Progenitor cell of endocrine pancreas (in vitro differentiated cells): Measurements from ENCODE around the gene HABP4. TPM values are rescaled to one million over a fixed set of nuclear protein-coding genes. Genes with fewer than 3 reads are reported as not detected.
A peak's percentile ranks its signal among the peaks of the same experiment; 100 is the strongest.

Experiments used
- DNase-seq: peaks from one replicate; pipeline ENCODE4 v3.0.0; 2021; ENCODE audit warnings: low spot score; ENCODE audit not compliant: unreplicated experiment
- H3K27ac Mint-ChIP-seq: 2 replicates; pipeline ENCODE4 v1.8.0; 2021; ENCODE audit warnings: mild to moderate bottlenecking, moderate library complexity, mixed read lengths
- H3K27me3 Mint-ChIP-seq: 2 replicates; pipeline ENCODE4 v1.8.0; 2021; ENCODE audit warnings: mixed read lengths
- H3K36me3 Mint-ChIP-seq: 2 replicates; pipeline ENCODE4 v1.8.0; 2022; ENCODE audit warnings: mixed read lengths; ENCODE audit not compliant: insufficient read depth
- H3K4me1 Mint-ChIP-seq: 2 replicates; pipeline ENCODE4 v1.8.0; 2021; ENCODE audit warnings: low read depth, mixed read lengths
- H3K4me3 Mint-ChIP-seq: 2 replicates; pipeline ENCODE4 v1.8.0; 2021; ENCODE audit warnings: low read depth, mild to moderate bottlenecking, moderate library complexity, mixed read lengths
- H3K9me3 Mint-ChIP-seq: 2 replicates; pipeline ENCODE4 v1.8.0; 2021; ENCODE audit warnings: low read depth, mixed read lengths
- total RNA-seq: library from RNA; stranded (reverse); gene quantifications from 2 replicates; pipeline ENCODE4 v1.2.1, GENCODE V29; 2021
- TF ChIP-seq, protein P1 (sequence below): fragments of 200-600 bp; sonication (generic); IDR thresholded peaks from one replicate; pipeline ENCODE4 v1.5.0; 2021; ENCODE audit warnings: antibody characterized with exemption, mild to moderate bottlenecking; ENCODE audit not compliant: unreplicated experiment

The HABP4 gene
- total RNA-seq, 1 donor from 2014 or later = 15.5 TPM

DNA sequence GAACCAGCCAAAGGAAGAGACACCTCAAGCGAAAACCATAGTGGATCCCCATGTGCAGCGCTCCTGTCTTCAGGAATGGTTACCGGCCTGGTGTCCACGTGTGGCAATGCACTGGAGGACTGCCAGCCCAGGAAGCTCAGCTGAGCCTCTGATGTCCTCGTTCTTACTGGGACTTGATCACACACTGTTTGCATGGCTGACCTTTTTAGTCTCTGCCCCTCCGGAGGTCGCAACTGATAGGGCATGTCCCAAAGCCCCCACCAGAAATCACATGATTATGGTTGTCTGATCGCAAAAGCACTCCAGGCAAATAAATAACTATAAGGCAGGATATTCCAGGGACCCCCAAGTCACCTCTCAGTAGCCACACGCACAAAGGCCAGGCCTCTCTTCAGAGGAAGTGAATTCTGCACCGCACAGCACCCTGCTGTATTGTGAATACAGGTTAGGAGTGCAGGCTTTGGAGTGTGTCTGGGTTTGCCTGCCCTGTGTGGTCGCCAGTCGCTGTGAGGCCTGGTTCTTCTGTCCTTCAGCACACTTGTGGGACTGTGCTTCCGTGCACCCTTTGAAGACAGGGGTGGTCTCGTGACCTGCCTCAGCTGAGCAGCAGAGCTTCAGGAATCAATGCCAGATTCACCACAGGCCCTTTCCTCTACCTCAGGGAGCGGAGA is 13.4 kb upstream of the HABP4 start:
- Mint-ChIP-seq H3K9me3 (no peaks in the 10 kb centered on the region), H3K4me1 (no peaks in the 10 kb centered on the region), H3K36me3 (peaks cover 1% of the 10 kb centered on the region), H3K27ac (no peak overlapping the region), H3K27me3 (no peaks in the 10 kb centered on the region), H3K4me3 (no peak overlapping the region)
- DNase-seq = no peak
- TF ChIP-seq, protein P1, sequence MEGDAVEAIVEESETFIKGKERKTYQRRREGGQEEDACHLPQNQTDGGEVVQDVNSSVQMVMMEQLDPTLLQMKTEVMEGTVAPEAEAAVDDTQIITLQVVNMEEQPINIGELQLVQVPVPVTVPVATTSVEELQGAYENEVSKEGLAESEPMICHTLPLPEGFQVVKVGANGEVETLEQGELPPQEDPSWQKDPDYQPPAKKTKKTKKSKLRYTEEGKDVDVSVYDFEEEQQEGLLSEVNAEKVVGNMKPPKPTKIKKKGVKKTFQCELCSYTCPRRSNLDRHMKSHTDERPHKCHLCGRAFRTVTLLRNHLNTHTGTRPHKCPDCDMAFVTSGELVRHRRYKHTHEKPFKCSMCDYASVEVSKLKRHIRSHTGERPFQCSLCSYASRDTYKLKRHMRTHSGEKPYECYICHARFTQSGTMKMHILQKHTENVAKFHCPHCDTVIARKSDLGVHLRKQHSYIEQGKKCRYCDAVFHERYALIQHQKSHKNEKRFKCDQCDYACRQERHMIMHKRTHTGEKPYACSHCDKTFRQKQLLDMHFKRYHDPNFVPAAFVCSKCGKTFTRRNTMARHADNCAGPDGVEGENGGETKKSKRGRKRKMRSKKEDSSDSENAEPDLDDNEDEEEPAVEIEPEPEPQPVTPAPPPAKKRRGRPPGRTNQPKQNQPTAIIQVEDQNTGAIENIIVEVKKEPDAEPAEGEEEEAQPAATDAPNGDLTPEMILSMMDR = no peak

DNA sequence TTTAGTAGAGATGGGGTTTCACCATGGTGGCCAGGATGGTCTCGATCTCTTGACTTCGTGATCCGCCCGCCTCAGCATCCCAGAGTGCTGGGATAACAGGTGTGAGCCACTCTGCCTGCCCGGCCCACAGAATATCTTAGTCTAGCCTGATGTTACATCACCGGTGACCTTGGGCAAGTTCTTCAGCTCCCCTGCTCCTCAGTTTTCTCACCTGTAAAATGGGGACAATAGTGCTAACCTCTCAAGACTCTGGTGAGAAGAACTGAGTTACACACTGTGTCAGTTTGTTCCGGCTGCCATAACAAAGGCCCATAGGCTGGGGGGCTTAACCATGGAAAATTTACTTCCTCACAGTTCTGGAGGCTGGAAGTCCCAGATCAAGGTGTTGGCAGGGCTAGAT is 12.5 kb upstream of the HABP4 start:
- peaks cover 1% of the 10 kb centered on the region for H3K36me3 Mint-ChIP-seq
- no peak overlapping the region for H3K27ac Mint-ChIP-seq
- H3K27me3 Mint-ChIP-seq = no peaks in the 10 kb centered on the region
- H3K4me3 Mint-ChIP-seq = no peak overlapping the region
- no peaks in the 10 kb centered on the region for H3K4me1 Mint-ChIP-seq
- no peak for DNase-seq
- no peaks in the 10 kb centered on the region for H3K9me3 Mint-ChIP-seq
- TF ChIP-seq, protein P1 = no peak

DNA sequence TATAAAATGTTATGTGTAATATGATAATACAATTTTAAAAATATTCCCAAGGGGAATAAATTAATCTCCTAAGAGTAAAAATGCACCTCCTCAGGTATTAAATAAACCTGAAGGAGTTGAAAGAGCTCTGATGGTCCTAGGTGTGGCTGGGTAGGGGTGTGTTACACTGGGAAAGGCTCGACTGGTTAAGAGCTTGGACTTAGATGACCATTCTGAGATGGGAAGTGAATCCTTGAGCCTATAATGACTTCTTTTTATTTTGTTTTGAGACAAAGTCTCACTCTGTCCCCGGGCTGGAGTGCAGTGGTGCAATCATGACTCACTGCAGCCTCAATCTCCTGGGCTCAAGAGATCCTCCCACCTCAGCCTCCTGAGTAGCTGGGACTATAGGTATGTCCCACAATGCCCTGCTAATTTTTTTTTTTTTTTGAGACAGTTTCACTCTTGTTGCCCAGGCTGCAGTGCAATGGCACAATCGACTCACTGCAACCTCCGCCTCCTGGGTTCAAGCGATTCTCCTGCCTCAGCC is 9.2 kb upstream of the HABP4 start:
- no peaks in the 10 kb centered on the region for H3K27me3 Mint-ChIP-seq
- H3K36me3 Mint-ChIP-seq = no peaks in the 10 kb centered on the region
- no peaks in the 10 kb centered on the region for H3K9me3 Mint-ChIP-seq
- TF ChIP-seq, protein P1 = no peak
- no peak overlapping the region for H3K27ac Mint-ChIP-seq
- H3K4me3 Mint-ChIP-seq = no peak overlapping the region
- no peak for DNase-seq
- H3K4me1 Mint-ChIP-seq = no peaks in the 10 kb centered on the region

DNA sequence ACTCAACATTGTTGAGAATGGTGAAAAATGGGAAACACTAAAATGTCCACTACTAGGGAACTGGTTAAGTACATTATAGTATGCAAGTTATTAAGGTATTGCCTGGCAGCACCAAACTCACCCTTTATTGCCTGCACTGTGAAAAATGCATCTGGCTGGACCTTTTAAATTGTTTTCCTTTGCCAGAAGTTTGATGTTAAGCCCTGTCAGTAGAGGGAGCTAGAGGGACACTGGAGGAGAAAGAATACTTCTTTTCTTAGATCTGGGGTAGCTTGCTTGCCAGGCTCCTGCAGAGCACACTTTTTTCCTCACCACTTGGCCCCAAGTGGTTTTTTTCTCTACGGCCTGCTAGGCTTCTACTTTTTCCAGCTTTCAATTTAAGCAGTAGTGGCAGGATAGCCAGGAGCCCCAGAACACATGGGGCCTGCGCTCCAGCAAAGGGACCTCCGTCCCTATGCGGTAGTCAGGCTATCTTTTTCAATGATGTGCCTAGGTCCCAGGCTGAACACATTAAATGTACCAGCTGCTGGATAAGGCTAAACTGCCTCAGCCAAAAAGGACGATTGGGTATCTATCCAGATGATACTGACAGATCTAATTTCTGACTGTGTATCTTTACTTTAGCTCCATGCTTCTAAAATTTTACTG is 8.0 kb upstream of the HABP4 start:
- DNase-seq = no peak
- TF ChIP-seq, protein P1 = peak; percentile 24
- no peaks in the 10 kb centered on the region for H3K36me3 Mint-ChIP-seq
- peaks cover 4% of the 10 kb centered on the region for H3K27me3 Mint-ChIP-seq
- no peak overlapping the region for H3K4me3 Mint-ChIP-seq
- no peaks in the 10 kb centered on the region for H3K4me1 Mint-ChIP-seq
- H3K9me3 Mint-ChIP-seq = no peaks in the 10 kb centered on the region
- no peak overlapping the region for H3K27ac Mint-ChIP-seq

DNA sequence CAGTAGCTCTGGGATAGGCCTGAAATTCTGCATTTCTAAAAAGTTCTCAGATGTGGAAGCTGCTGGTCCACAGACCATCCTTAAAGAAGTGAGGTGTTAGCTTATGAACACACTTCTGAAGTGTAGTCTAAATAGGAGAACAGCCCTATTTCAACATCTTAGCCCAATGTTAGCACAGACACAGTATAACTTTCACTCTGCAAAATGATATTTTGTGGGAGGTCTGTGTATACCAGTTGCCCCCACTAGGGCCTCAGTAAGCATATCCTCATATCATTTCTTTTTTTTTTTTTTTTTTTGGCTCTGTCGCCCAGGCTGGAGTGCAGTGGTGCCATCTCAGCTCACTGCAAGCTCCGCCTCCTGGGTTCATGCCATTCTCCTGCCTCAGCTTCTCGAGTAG is 7.5 kb upstream of the HABP4 start:
- H3K4me3 Mint-ChIP-seq = no peak overlapping the region
- TF ChIP-seq, protein P1 = no peak
- H3K27me3 Mint-ChIP-seq = peaks cover 7% of the 10 kb centered on the region
- H3K36me3 Mint-ChIP-seq = no peaks in the 10 kb centered on the region
- DNase-seq = no peak
- no peak overlapping the region for H3K27ac Mint-ChIP-seq
- no peaks in the 10 kb centered on the region for H3K9me3 Mint-ChIP-seq
- H3K4me1 Mint-ChIP-seq = no peaks in the 10 kb centered on the region
